AG09319 (cell line): Measurements from ENCODE around the gene GAB3.

Experiments used
- DNase-seq: peaks from one replicate; pipeline ENCODE4 v3.0.0-alpha.2; 2010; ENCODE audit warnings: low read depth; ENCODE audit errors: extremely low read depth
- CTCF ChIP-seq: IDR thresholded peaks from 2 replicates; pipeline ENCODE4 v1.5.1; 2011; ENCODE audit warnings: low read depth, mild to moderate bottlenecking, inconsistent platforms, low read length, moderate library complexity

Gene GAB3

DNA sequence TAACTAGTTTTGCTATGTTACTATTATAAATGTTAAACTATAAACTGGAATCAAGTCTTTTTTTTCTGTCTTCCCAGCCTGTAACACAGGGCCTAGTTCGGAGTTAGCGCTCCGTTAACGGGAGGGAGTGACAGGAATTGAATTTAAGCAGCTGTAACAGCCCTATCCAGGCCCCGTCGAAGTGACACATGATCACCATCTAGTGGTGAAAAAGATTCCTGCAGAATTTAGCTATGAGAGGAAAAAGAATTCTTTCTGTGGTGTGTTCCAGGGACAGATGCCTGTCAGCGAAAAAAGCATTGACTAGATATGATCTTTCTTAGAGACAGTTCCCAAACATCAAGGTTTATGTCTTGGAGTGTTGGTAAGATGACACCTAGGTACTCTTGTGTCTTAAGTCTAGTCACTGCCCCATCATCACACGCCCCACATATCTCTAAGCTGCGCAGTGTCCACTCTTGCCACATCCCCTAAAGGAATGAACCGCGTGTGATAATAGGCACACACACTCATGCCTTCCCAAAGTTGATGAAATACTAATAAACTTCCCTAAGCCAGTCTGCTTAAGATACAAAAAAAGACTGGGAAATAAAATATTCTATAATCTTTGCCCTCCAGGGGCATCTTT is 2.1 kb downstream of the GAB3 start:
- DNase-seq, result no peak
- TF ChIP-seq CTCF, result peak; percentile 68

GRCh38 chrX:154742613-154743012 is 8.3 kb downstream of the GAB3 start:
- DNase-seq, result no peak

GRCh38 chrX:154739952-154740465 is 10.9 kb downstream of the GAB3 start:
- TF ChIP-seq CTCF, result no peak
- DNase-seq, result no peak

More at GRCh38 chrX:154742613-154743012, 8.3 kb downstream of the GAB3 start:
- no peak for TF ChIP-seq CTCF

DNA sequence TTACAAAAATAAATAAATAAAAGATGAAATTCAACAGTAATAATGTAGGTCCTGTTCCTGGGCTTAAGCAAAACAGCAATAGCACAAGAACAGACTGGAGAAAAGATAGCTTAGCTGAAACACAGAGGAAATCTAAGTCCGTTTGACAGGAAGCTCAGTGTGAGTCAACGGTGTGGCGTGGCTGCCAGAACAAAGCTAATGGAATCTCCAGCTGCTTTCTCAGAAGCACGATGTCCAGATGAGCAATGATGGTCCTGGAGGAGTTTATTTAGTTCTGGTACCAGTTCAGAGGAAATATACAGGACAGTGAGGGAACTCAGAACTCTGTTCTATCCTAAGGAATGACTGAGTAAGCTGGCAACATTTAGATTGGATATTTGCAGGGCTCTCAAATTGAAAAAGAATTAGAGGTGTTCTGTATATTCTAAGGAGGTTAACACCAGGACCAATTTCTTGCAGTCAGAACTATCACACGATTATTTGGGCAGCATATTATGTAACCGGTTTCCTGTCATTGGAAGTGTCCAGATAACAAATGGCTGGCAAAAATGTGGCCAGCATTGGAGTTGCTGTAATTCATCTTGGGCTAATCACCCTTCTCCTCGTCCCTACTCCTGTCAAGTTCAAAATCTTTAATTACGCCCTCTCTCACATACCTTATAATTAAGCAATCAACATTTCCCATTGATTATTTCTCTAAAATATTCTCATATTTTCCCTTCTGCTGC is 12.7 kb downstream of the GAB3 start:
- no peak for TF ChIP-seq CTCF
- no peak for DNase-seq

DNA sequence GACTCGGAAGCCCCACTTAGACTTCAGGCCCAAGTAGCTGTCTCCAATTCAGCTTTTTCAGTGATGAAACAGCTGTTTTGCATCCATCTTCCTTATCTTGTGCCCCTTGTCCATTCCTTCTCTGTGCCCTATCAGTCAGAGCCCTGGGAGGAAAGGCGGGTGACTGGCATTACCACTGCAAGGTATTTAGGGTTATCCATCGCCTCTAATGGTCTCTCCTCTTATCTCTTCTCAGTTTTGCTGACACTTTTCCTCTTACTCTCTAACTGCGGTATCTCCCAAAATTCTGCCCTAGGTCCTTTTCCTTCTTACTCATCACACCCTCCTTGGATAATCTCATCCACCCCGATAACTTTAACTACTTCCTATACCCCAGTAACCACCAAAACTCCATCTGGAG is 13.7 kb downstream of the GAB3 start:
- TF ChIP-seq CTCF, result no peak
- no peak for DNase-seq

DNA sequence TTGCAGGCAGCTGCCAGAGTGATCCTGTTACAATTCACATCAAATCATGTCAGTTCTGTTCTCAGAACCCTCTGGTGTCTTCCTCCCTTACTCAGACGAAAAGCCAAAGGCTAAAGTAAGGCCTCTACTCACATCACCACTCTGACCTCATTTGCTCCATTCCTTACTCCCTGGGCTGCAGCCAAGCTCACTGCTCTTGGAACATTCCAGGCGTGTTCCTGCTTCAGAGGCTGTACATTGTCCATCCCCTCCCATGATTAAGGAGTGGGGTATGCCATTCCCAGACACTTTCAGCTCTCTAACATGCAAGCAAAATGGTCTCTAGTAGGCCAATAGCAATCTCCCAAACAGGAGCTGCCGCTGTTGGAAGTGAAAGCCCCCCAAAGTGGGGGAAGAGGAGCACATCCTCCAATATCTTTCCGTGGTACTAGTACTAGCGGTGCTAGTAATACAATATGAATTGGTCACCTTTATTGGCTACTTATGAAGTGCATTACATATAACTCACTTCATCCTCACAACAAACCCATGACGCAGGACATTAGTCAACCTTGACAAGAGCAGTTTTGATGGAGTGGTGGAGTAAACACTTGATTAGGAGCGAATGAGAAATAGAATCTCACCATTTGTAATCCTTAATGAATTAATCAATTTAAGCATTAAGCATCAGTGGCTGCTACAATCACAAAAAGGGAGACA is 15.0 kb downstream of the GAB3 start:
- DNase-seq, result no peak
- TF ChIP-seq CTCF, result no peak
